B cell (primary cell): ENCODE data around the gene CXADR.

ENCODE experiments used
- CTCF ChIP-seq: fragments of 200-600 bp; IDR thresholded peaks from one replicate; pipeline ENCODE4 v1.8.0; 2022; ENCODE audit warnings: antibody characterized with exemption, mild to moderate bottlenecking
- EZH2 ChIP-seq: IDR thresholded peaks from 2 replicates; pipeline ENCODE4 v1.6.1; 2012; ENCODE audit warnings: borderline replicate concordance, low read depth, mild to moderate bottlenecking, moderate library complexity, low read length; ENCODE audit not compliant: insufficient read depth, poor library complexity, severe bottlenecking

- TF ChIP-seq CTCF (no peak), EZH2 (no peak)
Observed at GRCh38 chr21:17612565-17613241, 99.9 kb downstream of the CXADR start, which contains the start of gene BTG3.
